RWPE2 (cell line): ENCODE measurements around the gene IRF2.

Experiments
- ATAC-seq: fragments of 200-7000 bp; cut with Tn5 transposase; 3 replicates; pipeline ENCODE4 v1.9.1; 2021; ENCODE audit warnings: low read depth
- DNase-seq: peaks from one replicate; pipeline ENCODE4 v3.0.0-alpha.2; 2020; ENCODE audit warnings: low spot score
- H3K27ac ChIP-seq: fragments of 450-650 bp; 2 replicates; pipeline ENCODE4 v1.5.1; 2017; ENCODE audit warnings: mild to moderate bottlenecking; ENCODE audit not compliant: poor library complexity, severe bottlenecking
- H3K27me3 ChIP-seq: fragments of 250-450 bp; sonication (Bioruptor Pico); 2 replicates; pipeline ENCODE4 v1.5.1; 2021; ENCODE audit warnings: mild to moderate bottlenecking, moderate library complexity; ENCODE audit not compliant: insufficient read depth, poor library complexity, severe bottlenecking
- H3K36me3 ChIP-seq: fragments of 250-450 bp; sonication (Bioruptor Pico); 2 replicates; pipeline ENCODE4 v1.5.1; 2020; ENCODE audit warnings: low read depth, mild to moderate bottlenecking, moderate library complexity
- H3K4me1 ChIP-seq: fragments of 250-450 bp; sonication (Bioruptor Pico); 2 replicates; pipeline ENCODE4 v1.5.1; 2021; ENCODE audit warnings: mild to moderate bottlenecking, moderate library complexity; ENCODE audit not compliant: insufficient read depth, poor library complexity, severe bottlenecking
- H3K4me3 ChIP-seq: fragments of 250-450 bp; sonication (Bioruptor Pico); 2 replicates; pipeline ENCODE4 v1.5.1; 2021; ENCODE audit warnings: mild to moderate bottlenecking, moderate library complexity; ENCODE audit not compliant: severe bottlenecking
- H3K9me3 ChIP-seq: fragments of 250-450 bp; sonication (Bioruptor Pico); 2 replicates; pipeline ENCODE4 v1.5.1; 2021; ENCODE audit warnings: mild to moderate bottlenecking, moderate library complexity; ENCODE audit not compliant: severe bottlenecking
- TF ChIP-seq, protein P1 (sequence below): fragments of 450-650 bp; IDR thresholded peaks from one replicate; pipeline ENCODE4 v1.5.1; 2017; ENCODE audit warnings: mild to moderate bottlenecking, moderate library complexity; ENCODE audit not compliant: poor library complexity, severe bottlenecking

IRF2 gene

DNA sequence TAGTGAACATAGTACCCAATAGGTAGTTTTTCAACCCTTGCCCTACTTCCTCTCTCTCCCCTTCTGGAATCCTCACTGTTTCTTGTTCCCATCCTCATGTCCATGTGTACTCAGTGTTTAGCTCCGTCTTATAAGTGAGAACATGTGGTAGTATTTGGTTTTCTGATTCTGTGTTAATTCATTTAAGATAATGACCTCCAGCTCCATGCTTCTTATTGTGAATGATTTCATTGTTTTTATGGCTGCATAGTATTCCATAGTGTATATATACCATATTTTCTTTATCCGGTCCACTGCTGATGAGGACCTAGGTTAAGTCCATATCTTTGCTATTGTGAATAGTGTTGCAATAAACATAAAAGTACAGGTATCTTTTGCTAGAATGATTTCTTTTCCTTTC lies 31.0 kb downstream of the IRF2 start:
- Histone ChIP-seq H3K9me3 (no peaks in the 10 kb centered on the region), H3K27me3 (no peaks in the 10 kb centered on the region), H3K27ac (no peak overlapping the region), H3K4me3 (no peak overlapping the region), H3K36me3 (peaks cover 10% of the 10 kb centered on the region; the same call in 1 of the 2 replicates), H3K4me1 (no peaks in the 10 kb centered on the region)
- DNase-seq (no peak), ATAC-seq (no peak)
- TF ChIP-seq, protein P1, sequence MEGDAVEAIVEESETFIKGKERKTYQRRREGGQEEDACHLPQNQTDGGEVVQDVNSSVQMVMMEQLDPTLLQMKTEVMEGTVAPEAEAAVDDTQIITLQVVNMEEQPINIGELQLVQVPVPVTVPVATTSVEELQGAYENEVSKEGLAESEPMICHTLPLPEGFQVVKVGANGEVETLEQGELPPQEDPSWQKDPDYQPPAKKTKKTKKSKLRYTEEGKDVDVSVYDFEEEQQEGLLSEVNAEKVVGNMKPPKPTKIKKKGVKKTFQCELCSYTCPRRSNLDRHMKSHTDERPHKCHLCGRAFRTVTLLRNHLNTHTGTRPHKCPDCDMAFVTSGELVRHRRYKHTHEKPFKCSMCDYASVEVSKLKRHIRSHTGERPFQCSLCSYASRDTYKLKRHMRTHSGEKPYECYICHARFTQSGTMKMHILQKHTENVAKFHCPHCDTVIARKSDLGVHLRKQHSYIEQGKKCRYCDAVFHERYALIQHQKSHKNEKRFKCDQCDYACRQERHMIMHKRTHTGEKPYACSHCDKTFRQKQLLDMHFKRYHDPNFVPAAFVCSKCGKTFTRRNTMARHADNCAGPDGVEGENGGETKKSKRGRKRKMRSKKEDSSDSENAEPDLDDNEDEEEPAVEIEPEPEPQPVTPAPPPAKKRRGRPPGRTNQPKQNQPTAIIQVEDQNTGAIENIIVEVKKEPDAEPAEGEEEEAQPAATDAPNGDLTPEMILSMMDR, result no peak

DNA sequence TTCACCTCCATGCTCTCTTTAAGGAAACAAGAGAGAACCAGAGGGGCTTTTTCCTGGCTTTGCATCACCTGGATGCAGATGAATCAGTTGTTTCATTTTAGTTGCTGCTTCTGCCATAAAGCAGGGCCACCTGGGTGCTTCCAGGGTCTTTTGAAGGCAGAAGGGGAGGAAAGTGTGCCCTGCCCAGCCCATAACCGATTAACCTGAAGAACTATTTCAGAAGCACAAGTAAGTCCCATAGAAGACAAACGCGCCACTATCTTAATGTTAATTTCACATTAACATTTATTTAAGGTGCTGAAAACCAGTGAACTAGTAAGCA lies 32.1 kb downstream of the IRF2 start:
- ATAC-seq (no peak), DNase-seq (no peak)
- no peaks in the 10 kb centered on the region for H3K9me3 ChIP-seq
- 0 out of 2 replicates have a peak, but pooled peaks cover 3% of the 10 kb centered on the region for H3K36me3 ChIP-seq
- no peaks in the 10 kb centered on the region for H3K27me3 ChIP-seq
- TF ChIP-seq, protein P1, result no peak
- H3K4me1 ChIP-seq, result no peaks in the 10 kb centered on the region
- H3K4me3 ChIP-seq, result no peak overlapping the region
- no peak overlapping the region for H3K27ac ChIP-seq

DNA sequence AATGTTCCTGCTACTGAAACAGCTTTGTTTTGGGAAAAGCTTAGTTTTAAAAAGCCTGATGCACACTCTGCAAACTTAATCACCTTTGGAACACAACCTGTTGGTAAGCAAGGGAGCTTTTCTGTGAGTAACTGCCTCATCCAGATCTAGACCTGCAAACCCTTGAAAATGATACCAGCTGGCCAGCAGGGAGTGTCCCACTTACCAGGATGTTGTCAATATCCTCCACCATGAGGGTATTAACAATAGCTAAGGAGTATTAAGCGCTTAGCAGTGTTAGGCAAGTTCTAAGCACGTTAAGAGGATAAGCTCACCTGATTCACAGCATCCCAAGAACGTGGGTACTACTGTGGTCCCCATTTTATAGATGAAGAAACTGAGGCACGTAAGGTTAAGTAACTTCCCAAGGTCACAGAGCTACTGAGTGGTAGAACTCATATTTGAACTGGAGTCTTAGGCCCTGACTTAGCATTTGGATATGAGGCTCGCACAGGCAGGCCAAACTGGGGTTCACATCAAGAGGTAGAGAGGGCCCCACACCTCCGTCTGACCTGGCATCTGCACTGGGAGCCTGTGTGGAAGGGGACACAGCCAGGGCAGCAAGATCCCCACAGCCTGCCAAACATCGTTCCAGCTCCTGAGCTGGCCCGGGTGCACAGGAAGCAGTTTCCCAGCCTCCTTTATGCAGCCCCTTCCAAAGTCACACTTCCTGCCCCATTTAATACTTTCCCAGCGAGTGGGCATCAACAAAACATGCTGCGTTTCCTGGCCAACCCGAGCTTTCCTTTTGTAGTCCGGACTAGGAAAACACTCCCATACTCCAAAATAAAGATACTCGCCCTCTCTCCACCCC lies 32.7 kb downstream of the IRF2 start:
- no peaks in the 10 kb centered on the region for H3K9me3 ChIP-seq
- H3K36me3 ChIP-seq, result no peaks in the 10 kb centered on the region
- TF ChIP-seq, protein P1, result no peak
- H3K27me3 ChIP-seq, result no peaks in the 10 kb centered on the region
- ATAC-seq (no peak), DNase-seq (no peak)
- H3K4me3 ChIP-seq, result no peak overlapping the region
- H3K27ac ChIP-seq, result no peak overlapping the region
- H3K4me1 ChIP-seq, result no peaks in the 10 kb centered on the region

DNA sequence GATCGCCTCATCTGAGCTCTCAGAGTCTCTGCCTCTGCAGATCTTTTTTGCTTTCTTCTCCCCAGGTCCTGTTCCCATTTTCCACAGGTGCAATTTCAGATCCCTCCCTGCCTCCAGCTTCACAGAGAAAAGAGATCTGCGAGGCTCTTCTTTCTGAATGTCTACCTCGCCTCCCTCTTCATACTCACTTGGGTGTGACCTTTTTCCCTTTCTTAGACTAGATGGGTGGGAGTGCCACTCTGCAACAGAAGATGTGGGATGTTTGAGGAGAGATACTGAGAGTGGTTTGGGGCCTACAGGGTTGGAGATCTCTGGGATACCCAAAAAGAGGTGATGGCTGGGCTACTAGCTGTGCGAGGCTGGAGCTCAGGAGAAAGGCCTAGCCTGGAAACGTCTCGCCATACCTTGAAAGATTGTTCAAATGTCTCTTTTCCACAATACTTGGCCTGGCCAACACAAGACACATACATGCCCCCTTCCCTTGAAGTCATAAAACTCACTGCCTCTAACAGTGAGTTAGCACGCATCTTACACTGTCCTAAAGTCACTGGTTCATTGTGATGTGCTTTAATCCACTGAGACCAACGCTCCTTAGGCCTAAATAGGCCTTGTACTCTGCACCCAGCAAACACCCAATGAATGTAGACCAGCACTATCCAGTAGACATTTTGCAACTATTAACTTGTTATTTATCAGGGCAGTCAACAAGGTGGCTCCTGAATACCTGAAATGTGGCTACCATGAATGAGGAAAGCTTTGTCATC lies 33.6 kb downstream of the IRF2 start:
- TF ChIP-seq, protein P1, result no peak

More for the DNA sequence above, 33.6 kb downstream of the IRF2 start:
- no peak for DNase-seq
- Histone ChIP-seq H3K27me3 (no peaks in the 10 kb centered on the region), H3K9me3 (no peaks in the 10 kb centered on the region), H3K36me3 (no peaks in the 10 kb centered on the region), H3K4me1 (no peaks in the 10 kb centered on the region), H3K4me3 (no peak overlapping the region), H3K27ac (no peak overlapping the region)
- ATAC-seq, result no peak
